Neural progenitor cell (in vitro differentiated cells): ENCODE data around the gene SUPV3L1. TPM values are rescaled to one million over a fixed set of nuclear protein-coding genes. Genes with fewer than 3 reads are reported as not detected.
"Not testable (repeated sequence)": the region's sequence is repeated elsewhere in the genome, so short reads cannot be mapped to it uniquely, and the experiment has no call there.

ENCODE experiments used
- DNase-seq: peaks from one replicate; pipeline ENCODE4 v3.0.0-alpha.2; 2016; ENCODE audit warnings: low spot score
- H2AFZ ChIP-seq: fragments of 200-600 bp; sonication (generic); replicated peaks from 2 replicates; pipeline ENCODE4 v1.6.1; 2016; ENCODE audit warnings: antibody characterized with exemption
- H3F3A ChIP-seq: fragments of 200-600 bp; sonication (generic); 2 replicates; pipeline ENCODE4 v1.6.1; 2016; ENCODE audit warnings: antibody characterized with exemption, low read depth
- H3K27ac ChIP-seq: fragments of 200-600 bp; sonication (generic); 2 replicates; pipeline ENCODE4 v1.5.1; 2016; ENCODE audit warnings: mild to moderate bottlenecking
- H3K27me3 ChIP-seq: fragments of 200-600 bp; sonication (generic); 2 replicates; pipeline ENCODE4 v1.6.1; 2016; ENCODE audit warnings: mild to moderate bottlenecking, moderate library complexity
- H3K36me3 ChIP-seq: fragments of 200-600 bp; sonication (generic); 2 replicates; pipeline ENCODE4 v1.5.1; 2016
- H3K4me1 ChIP-seq: fragments of 200-600 bp; sonication (generic); 2 replicates; pipeline ENCODE4 v1.6.1; 2016; ENCODE audit warnings: mixed run types
- H3K4me2 ChIP-seq: fragments of 200-600 bp; sonication (generic); 2 replicates; pipeline ENCODE4 v1.6.1; 2016
- H3K4me3 ChIP-seq: fragments of 200-600 bp; sonication (generic); 2 replicates; pipeline ENCODE4 v1.5.1; 2016
- H3K79me2 ChIP-seq: fragments of 200-600 bp; sonication (generic); 2 replicates; pipeline ENCODE4 v1.6.1; 2016; ENCODE audit warnings: low read depth
- H3K9ac ChIP-seq: fragments of 200-600 bp; sonication (generic); 2 replicates; pipeline ENCODE4 v1.6.1; 2016
- H3K9me3 ChIP-seq: fragments of 200-600 bp; sonication (generic); 2 replicates; pipeline ENCODE4 v1.5.1; 2016; ENCODE audit warnings: low read depth
- H4K20me1 ChIP-seq: fragments of 200-600 bp; sonication (generic); 2 replicates; pipeline ENCODE4 v1.6.1; 2016; ENCODE audit warnings: low read depth
- H3K27ac Mint-ChIP-seq: 3 replicates; pipeline ENCODE4 v1.8.0; 2021; ENCODE audit warnings: mixed read lengths
- H3K27me3 Mint-ChIP-seq: 2 replicates; pipeline ENCODE4 v1.8.0; 2022; ENCODE audit warnings: low read depth, mild to moderate bottlenecking, inconsistent platforms, moderate library complexity, mixed read lengths; ENCODE audit not compliant: insufficient read depth
- H3K36me3 Mint-ChIP-seq: 3 replicates; pipeline ENCODE4 v1.8.0; 2021; ENCODE audit warnings: mixed read lengths
- H3K4me1 Mint-ChIP-seq: 3 replicates; pipeline ENCODE4 v1.8.0; 2021; ENCODE audit warnings: mixed read lengths
- H3K4me3 Mint-ChIP-seq: 3 replicates; pipeline ENCODE4 v1.8.0; 2021; ENCODE audit warnings: mild to moderate bottlenecking, moderate library complexity, mixed read lengths
- H3K9me3 Mint-ChIP-seq: 3 replicates; pipeline ENCODE4 v1.8.0; 2020; ENCODE audit warnings: mixed read lengths
- EZH2 ChIP-seq: fragments of 200-600 bp; sonication (generic); IDR thresholded peaks from 2 replicates; pipeline ENCODE4 v1.6.1; 2017; ENCODE audit warnings: antibody characterized with exemption, mild to moderate bottlenecking, moderate library complexity
- EZH2phosphoT487 ChIP-seq: fragments of 200-600 bp; sonication (generic); IDR thresholded peaks from 2 replicates; pipeline ENCODE4 v1.6.1; 2017; ENCODE audit warnings: antibody characterized with exemption
- total RNA-seq: library from RNA; depleted of rRNA; stranded (reverse); fragments of >200 nt; gene quantifications from 2 replicates; pipeline ENCODE4 v1.2.3, GENCODE V29; 2015; ENCODE audit warnings: low replicate concordance
- TF ChIP-seq, protein P1 (sequence below): fragments of 200-600 bp; sonication (generic); IDR thresholded peaks from 2 replicates; pipeline ENCODE4 v1.5.1; 2017; ENCODE audit warnings: antibody characterized with exemption, mild to moderate bottlenecking

Gene SUPV3L1
- total RNA-seq, 1 donor from 2014 or later: 31.9 TPM

- Histone ChIP-seq H3K79me2 (no peaks in the 10 kb centered on the region), H3K4me3 (no peak overlapping the region), H3K27ac (no peak overlapping the region), H3K4me2 (no peak overlapping the region), H3K9me3 (no peaks in the 10 kb centered on the region), H3K27me3 (no peaks in the 10 kb centered on the region), H3K36me3 (no peaks in the 10 kb centered on the region), H3K9ac (no peak overlapping the region), H3F3A (no peaks in the 10 kb centered on the region), H4K20me1 (no peaks in the 10 kb centered on the region), H3K4me1 (no peaks in the 10 kb centered on the region), H2AFZ (no peak overlapping the region)
- peaks cover 6% of the 10 kb centered on the region for H3K9me3 Mint-ChIP-seq
- no peak overlapping the region for H3K4me3 Mint-ChIP-seq
- no peak for TF ChIP-seq EZH2
- no peak for TF ChIP-seq EZH2phosphoT487
- TF ChIP-seq, protein P1, sequence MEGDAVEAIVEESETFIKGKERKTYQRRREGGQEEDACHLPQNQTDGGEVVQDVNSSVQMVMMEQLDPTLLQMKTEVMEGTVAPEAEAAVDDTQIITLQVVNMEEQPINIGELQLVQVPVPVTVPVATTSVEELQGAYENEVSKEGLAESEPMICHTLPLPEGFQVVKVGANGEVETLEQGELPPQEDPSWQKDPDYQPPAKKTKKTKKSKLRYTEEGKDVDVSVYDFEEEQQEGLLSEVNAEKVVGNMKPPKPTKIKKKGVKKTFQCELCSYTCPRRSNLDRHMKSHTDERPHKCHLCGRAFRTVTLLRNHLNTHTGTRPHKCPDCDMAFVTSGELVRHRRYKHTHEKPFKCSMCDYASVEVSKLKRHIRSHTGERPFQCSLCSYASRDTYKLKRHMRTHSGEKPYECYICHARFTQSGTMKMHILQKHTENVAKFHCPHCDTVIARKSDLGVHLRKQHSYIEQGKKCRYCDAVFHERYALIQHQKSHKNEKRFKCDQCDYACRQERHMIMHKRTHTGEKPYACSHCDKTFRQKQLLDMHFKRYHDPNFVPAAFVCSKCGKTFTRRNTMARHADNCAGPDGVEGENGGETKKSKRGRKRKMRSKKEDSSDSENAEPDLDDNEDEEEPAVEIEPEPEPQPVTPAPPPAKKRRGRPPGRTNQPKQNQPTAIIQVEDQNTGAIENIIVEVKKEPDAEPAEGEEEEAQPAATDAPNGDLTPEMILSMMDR: no peak
- H3K27ac Mint-ChIP-seq: no peak overlapping the region
- peaks cover 8% of the 10 kb centered on the region for H3K4me1 Mint-ChIP-seq
- no peak for DNase-seq
- H3K27me3 Mint-ChIP-seq: peaks cover 2% of the 10 kb centered on the region
- H3K36me3 Mint-ChIP-seq: no peaks in the 10 kb centered on the region
Measured at GRCh38 chr10:69247313-69247710, 67.3 kb downstream of the SUPV3L1 start.

GRCh38 chr10:69248117-69248730 lies 68.2 kb downstream of the SUPV3L1 start:
- Histone ChIP-seq H3K27ac (no peak overlapping the region), H3K79me2 (no peaks in the 10 kb centered on the region), H3K4me2 (no peak overlapping the region), H3K4me1 (no peaks in the 10 kb centered on the region), H3K36me3 (no peaks in the 10 kb centered on the region), H3K9me3 (no peaks in the 10 kb centered on the region), H3K9ac (no peak overlapping the region), H2AFZ (peak overlapping the region; percentile 57), H3F3A (no peaks in the 10 kb centered on the region), H3K27me3 (no peaks in the 10 kb centered on the region), H4K20me1 (no peaks in the 10 kb centered on the region), H3K4me3 (no peak overlapping the region)
- H3K9me3 Mint-ChIP-seq: peaks cover 6% of the 10 kb centered on the region
- TF ChIP-seq EZH2phosphoT487 (no peak), EZH2 (no peak)
- TF ChIP-seq, protein P1: no peak
- H3K36me3 Mint-ChIP-seq: no peaks in the 10 kb centered on the region
- DNase-seq: no peak
- peaks cover 2% of the 10 kb centered on the region for H3K27me3 Mint-ChIP-seq
- no peak overlapping the region for H3K27ac Mint-ChIP-seq
- no peaks in the 10 kb centered on the region for H3K4me1 Mint-ChIP-seq
- no peak overlapping the region for H3K4me3 Mint-ChIP-seq

DNA sequence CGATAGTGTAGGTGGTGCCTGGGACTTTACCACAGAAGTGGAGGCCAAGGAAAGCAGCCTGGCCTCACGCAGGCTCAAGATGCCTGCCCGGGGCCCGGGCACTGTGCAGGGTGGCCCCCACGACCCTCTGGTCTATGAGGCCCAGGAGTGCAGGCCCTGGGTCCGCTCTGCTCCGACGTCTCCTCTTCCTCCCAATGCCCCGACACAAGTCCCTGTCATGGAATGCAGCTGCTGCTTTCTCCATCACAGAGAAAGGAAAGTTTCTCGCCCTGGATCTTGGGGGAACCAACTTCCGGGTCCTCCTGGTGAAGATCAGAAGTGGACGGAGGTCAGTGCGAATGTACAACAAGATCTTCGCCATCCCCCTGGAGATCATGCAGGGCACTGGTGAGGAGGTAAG lies 70.0 kb downstream of the SUPV3L1 start:
- no peaks in the 10 kb centered on the region for H3K27me3 ChIP-seq
- no peak overlapping the region for H3K4me3 ChIP-seq
- Mint-ChIP-seq H3K4me3 (no peak overlapping the region), H3K36me3 (no peaks in the 10 kb centered on the region), H3K4me1 (no peaks in the 10 kb centered on the region), H3K27me3 (peaks cover 4% of the 10 kb centered on the region), H3K27ac (peak overlapping the region; percentile 37), H3K9me3 (peaks cover 6% of the 10 kb centered on the region)
- H3K27ac ChIP-seq: no peak overlapping the region
- H3K9ac ChIP-seq: no peak overlapping the region
- no peaks in the 10 kb centered on the region for H3F3A ChIP-seq
- H3K79me2 ChIP-seq: no peaks in the 10 kb centered on the region
- H3K4me2 ChIP-seq: no peak overlapping the region
- DNase-seq: no peak
- no peaks in the 10 kb centered on the region for H4K20me1 ChIP-seq
- H3K9me3 ChIP-seq: no peaks in the 10 kb centered on the region
- peak overlapping the region; percentile 52 for H2AFZ ChIP-seq
- H3K36me3 ChIP-seq: no peaks in the 10 kb centered on the region
- H3K4me1 ChIP-seq: no peaks in the 10 kb centered on the region
- TF ChIP-seq, protein P1: no peak
- TF ChIP-seq EZH2 (no peak), EZH2phosphoT487 (no peak)

DNA sequence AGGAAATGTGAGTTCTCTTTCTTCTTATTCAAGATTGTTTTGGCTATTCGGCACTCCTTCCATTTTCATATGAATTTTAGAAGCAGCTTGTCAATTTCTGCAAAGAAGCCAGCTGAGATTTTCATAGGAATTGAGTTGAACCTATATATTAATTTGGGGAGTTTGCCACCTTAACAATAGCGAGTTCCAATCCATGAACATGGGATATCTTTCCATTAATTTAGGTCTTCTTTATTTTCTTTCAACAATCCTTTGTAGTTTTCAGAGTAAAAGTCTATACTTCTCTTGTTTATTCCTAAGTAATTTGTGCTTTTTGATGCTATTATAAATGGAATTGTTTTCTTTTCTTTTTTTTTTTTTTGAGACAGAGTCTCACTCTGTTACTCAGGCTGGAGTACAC lies 71.4 kb downstream of the SUPV3L1 start:
- not testable (repeated sequence) for H3K36me3 Mint-ChIP-seq, H3K79me2 ChIP-seq, H3K9me3 Mint-ChIP-seq, H3K9me3 ChIP-seq, H3K27ac Mint-ChIP-seq, H3K4me3 ChIP-seq, H3K4me3 Mint-ChIP-seq, H3K27ac ChIP-seq, H3K4me2 ChIP-seq, H3K4me1 Mint-ChIP-seq, H3K36me3 ChIP-seq, H4K20me1 ChIP-seq, H3K4me1 ChIP-seq, DNase-seq, H3F3A ChIP-seq, H2AFZ ChIP-seq, H3K27me3 Mint-ChIP-seq, H3K27me3 ChIP-seq, H3K9ac ChIP-seq
